Measurements from ENCODE around the gene SPINT2. TPM values are rescaled to one million over a fixed set of nuclear protein-coding genes. Genes with fewer than 3 reads are reported as not detected.
"Not testable (repeated sequence)": the region's sequence is repeated elsewhere in the genome, so short reads cannot be mapped to it uniquely, and the experiment has no call there.

The SPINT2 gene
- total and polyA plus RNA-seq, 4 donors: 7.0 to 43.0 (median 10.7) TPM

DNA sequence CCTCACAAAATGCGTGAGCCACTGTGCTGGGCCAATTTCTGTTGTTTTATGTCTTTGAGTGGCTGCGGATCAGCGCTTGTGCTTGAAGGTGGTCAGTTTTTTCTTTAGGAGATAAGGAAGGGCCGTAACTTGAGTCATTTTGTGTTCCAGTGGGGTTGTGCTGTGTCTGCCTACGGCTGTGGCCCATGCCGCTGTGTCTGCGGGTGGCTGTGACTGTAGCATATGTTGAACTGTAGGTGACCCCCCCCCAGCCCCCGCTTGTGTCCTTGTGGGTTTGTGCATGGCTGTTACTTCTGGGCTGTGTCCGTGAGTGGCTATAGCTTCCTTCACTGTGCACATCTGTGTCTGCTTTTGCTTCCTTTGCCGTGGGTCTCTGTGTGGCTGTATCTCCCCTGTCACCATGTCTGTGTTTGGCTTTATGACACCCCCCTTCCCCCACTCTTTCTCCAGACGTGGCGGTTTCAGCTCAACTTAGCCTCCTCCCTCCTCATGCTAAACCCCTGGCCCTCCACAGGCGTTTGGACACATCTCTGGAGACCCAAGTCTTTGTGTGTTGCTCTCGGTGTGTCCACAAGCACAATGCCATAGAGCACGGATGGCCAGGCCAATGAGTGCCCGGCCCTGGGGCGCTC lies 8.9 kb upstream of the SPINT2 start:
- Histone ChIP-seq H3K4me3 (ENCODE audit: low read depth in 1 of 3, low read length in 3 of 3) (peak overlapping the region in 2 of 3 donors; percentile 20 to 52), H3K9me3 (ENCODE audit: control insufficient read depth in 4 of 4, low read length in 3 of 4) (no peaks in the 10 kb centered on the region), H3K36me3 (ENCODE audit: control insufficient read depth in 4 of 4, insufficient read depth in 3 of 4, low read depth in 1 of 4, low read length in 3 of 4) (no peaks in the 10 kb centered on the region), H3K9ac (ENCODE audit: low read depth in 1 of 2, low read length in 2 of 2) (no peak overlapping the region), H3K27me3 (ENCODE audit: control insufficient read depth in 4 of 4, insufficient read depth in 4 of 4, low read length in 3 of 4) (peaks cover 0 to 6% (median 1%) of the 10 kb centered on the region in 4 donors), H3K4me1 (ENCODE audit: control insufficient read depth in 4 of 4, insufficient read depth in 4 of 4, low read length in 3 of 4) (peaks cover 8 to 26% (median 10%) of the 10 kb centered on the region in 4 donors), H3K27ac (ENCODE audit: low read depth in 1 of 2, low read length in 2 of 2) (peak overlapping the region; percentile 36 to 61)
- 58% methylated on average over 17 of the region's 17 CpGs for WGBS
- TF ChIP-seq, protein P1, sequence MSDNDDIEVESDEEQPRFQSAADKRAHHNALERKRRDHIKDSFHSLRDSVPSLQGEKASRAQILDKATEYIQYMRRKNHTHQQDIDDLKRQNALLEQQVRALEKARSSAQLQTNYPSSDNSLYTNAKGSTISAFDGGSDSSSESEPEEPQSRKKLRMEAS (IDR thresholded peaks at IDR 0.05): no peak
- TF ChIP-seq GABPA (IDR thresholded peaks at IDR 0.05 in 1 of 2, conservative IDR thresholded peaks at IDR 0.05 in 1 of 2) (no peak), CTCF (IDR thresholded peaks at IDR 0.05; ENCODE audit: low read depth, low read length, missing input control) (no peak)
- DNase-seq (ENCODE audit: low spot score): no peak

GRCh38 chr19:38261942-38262341 lies 2.4 kb upstream of the SPINT2 start:
- not testable (repeated sequence) for H3K36me3 ChIP-seq (ENCODE audit: control insufficient read depth in 4 of 4, insufficient read depth in 3 of 4, low read depth in 1 of 4, low read length in 3 of 4); H3K9ac ChIP-seq (ENCODE audit: low read depth in 1 of 2, low read length in 2 of 2); H3K4me3 ChIP-seq (ENCODE audit: low read depth in 1 of 3, low read length in 3 of 3); H3K27me3 ChIP-seq (ENCODE audit: control insufficient read depth in 4 of 4, insufficient read depth in 4 of 4, low read length in 3 of 4); H3K27ac ChIP-seq (ENCODE audit: low read depth in 1 of 2, low read length in 2 of 2); H3K9me3 ChIP-seq (ENCODE audit: control insufficient read depth in 4 of 4, low read length in 3 of 4); DNase-seq (ENCODE audit: low spot score)
- H3K4me1 ChIP-seq (ENCODE audit: control insufficient read depth in 4 of 4, insufficient read depth in 4 of 4, low read length in 3 of 4): peaks cover 0 to 12% (median 8%) of the 10 kb centered on the region in 4 donors
- 95% methylated on average over 12 of the region's 12 CpGs for WGBS

DNA sequence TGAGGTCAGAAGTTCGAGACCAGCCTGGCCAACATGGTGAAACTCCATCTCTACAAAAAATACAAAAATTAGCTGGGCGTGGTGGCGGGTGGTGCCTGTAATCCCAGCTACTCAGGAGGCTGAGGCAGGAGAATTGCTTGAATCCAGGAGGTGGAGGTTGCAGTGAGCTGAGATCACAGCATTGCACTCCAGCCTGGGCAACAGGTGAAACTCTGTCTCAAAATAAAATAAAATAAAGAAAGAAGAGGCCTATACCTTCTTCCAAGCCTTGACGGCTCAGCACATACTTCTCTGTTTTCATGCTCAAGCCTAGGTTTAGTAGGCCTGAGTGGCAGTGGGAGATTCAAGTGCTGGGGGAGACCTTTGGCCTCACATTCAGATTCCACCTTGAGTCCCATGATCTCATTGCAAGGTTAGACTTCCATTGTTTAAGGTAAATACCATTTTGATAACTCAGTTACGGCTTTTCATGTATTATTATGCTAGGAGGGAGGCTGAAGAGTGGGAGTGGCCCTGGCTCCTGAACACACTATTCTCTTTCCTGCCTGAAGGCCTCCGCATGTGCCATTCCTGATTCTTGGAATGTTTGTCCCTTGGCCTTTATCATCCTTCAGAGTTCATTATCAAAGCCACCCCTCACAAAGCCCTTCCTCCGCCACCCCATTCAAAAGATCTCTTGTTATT lies 1.6 kb upstream of the SPINT2 start:
- Histone ChIP-seq H3K27ac (ENCODE audit: low read depth in 1 of 2, low read length in 2 of 2) (no peak overlapping the region), H3K36me3 (ENCODE audit: control insufficient read depth in 4 of 4, insufficient read depth in 3 of 4, low read depth in 1 of 4, low read length in 3 of 4) (no peaks in the 10 kb centered on the region), H3K9me3 (ENCODE audit: control insufficient read depth in 4 of 4, low read length in 3 of 4) (no peaks in the 10 kb centered on the region), H3K27me3 (ENCODE audit: control insufficient read depth in 4 of 4, insufficient read depth in 4 of 4, low read length in 3 of 4) (no peaks in the 10 kb centered on the region), H3K9ac (ENCODE audit: low read depth in 1 of 2, low read length in 2 of 2) (no peak overlapping the region), H3K4me3 (ENCODE audit: low read depth in 1 of 3, low read length in 3 of 3) (no peak overlapping the region), H3K4me1 (ENCODE audit: control insufficient read depth in 4 of 4, insufficient read depth in 4 of 4, low read length in 3 of 4) (peaks cover 0 to 12% (median 9%) of the 10 kb centered on the region in 4 donors)
- DNase-seq (ENCODE audit: low spot score): no peak
- WGBS: 93% methylated on average over 7 of the region's 7 CpGs
- TF ChIP-seq HNF4G (IDR thresholded peaks at IDR 0.05) (no peak), ATF3 (IDR thresholded peaks at IDR 0.05) (no peak), SP1 (IDR thresholded peaks at IDR 0.05) (no peak), HNF4A (conservative IDR thresholded peaks at IDR 0.05) (no peak), TAF1 (conservative IDR thresholded peaks at IDR 0.05) (no peak), YY1 (IDR thresholded peaks at IDR 0.05) (no peak), FOXA1 (IDR thresholded peaks at IDR 0.05) (no peak), NR2F2 (IDR thresholded peaks at IDR 0.05) (no peak), RXRA (IDR thresholded peaks at IDR 0.05) (no peak), FOXA2 (IDR thresholded peaks at IDR 0.05) (no peak), GABPA (IDR thresholded peaks at IDR 0.05 in 1 of 2, conservative IDR thresholded peaks at IDR 0.05 in 1 of 2) (no peak), JUND (IDR thresholded peaks at IDR 0.05) (no peak), REST (IDR thresholded peaks at IDR 0.05) (no peak), RAD21 (IDR thresholded peaks at IDR 0.05) (no peak), ZBTB33 (IDR thresholded peaks at IDR 0.05) (no peak), EGR1 (IDR thresholded peaks at IDR 0.05; ENCODE audit: low read depth in 2 of 2) (no peak)
- TF ChIP-seq, protein P1 (IDR thresholded peaks at IDR 0.05): no peak
